ENCODE data around the gene HSPG2. TPM values are rescaled to one million over a fixed set of nuclear protein-coding genes. Genes with fewer than 3 reads are reported as not detected.

Gene HSPG2
- total and polyA plus RNA-seq, 9 of the 15 experiments (the other 6 are each of a cell fraction or from before 2014, with no cell fraction given) = 0.14 to 160 (median 15.7) TPM

GRCh38 chr1:21963477-21964217 lies 26.5 kb upstream of the HSPG2 start (continued):
- TF ChIP-seq ZNF318 (IDR thresholded peaks at IDR 0.05; ENCODE audit: borderline replicate concordance in 1 of 2, low read depth in 1 of 2) (no peak), TCF3 (CRISPR knock-in tag; IDR thresholded peaks at IDR 0.05) (peak; percentile 37; the same call in 1 of the 2 replicates), TAF15 (IDR thresholded peaks at IDR 0.05; ENCODE audit: low read depth, low read length) (no peak), ATF3 (IDR thresholded peaks at IDR 0.05) (no peak; the same call in 1 of the 2 replicates), ATF3 (CRISPR knock-in tag; conservative IDR thresholded peaks at IDR 0.05) (no peak), SRSF9 (IDR thresholded peaks at IDR 0.05; ENCODE audit: borderline replicate concordance, low read depth, low read length) (no peak), ZNF449 (CRISPR knock-in tag; IDR thresholded peaks at IDR 0.05) (no peak), ARNT (IDR thresholded peaks at IDR 0.05) (peak in 1 of 2 experiments; percentile 74; a peak in 2 of 4 replicates), TARDBP (IDR thresholded peaks at IDR 0.05) (no peak), GATAD2B (IDR thresholded peaks at IDR 0.05; ENCODE audit: borderline replicate concordance) (no peak), CHD2 (IDR thresholded peaks at IDR 0.05; ENCODE audit: low read depth, low read length) (no peak), NCOA2 (IDR thresholded peaks at IDR 0.05; ENCODE audit: partially characterized antibody in 2 of 2) (no peak)
- TF ChIP-seq, protein P1, sequence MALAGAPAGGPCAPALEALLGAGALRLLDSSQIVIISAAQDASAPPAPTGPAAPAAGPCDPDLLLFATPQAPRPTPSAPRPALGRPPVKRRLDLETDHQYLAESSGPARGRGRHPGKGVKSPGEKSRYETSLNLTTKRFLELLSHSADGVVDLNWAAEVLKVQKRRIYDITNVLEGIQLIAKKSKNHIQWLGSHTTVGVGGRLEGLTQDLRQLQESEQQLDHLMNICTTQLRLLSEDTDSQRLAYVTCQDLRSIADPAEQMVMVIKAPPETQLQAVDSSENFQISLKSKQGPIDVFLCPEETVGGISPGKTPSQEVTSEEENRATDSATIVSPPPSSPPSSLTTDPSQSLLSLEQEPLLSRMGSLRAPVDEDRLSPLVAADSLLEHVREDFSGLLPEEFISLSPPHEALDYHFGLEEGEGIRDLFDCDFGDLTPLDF (CRISPR knock-in tag; IDR thresholded peaks at IDR 0.05) = no peak
- TF ChIP-seq, protein P2, sequence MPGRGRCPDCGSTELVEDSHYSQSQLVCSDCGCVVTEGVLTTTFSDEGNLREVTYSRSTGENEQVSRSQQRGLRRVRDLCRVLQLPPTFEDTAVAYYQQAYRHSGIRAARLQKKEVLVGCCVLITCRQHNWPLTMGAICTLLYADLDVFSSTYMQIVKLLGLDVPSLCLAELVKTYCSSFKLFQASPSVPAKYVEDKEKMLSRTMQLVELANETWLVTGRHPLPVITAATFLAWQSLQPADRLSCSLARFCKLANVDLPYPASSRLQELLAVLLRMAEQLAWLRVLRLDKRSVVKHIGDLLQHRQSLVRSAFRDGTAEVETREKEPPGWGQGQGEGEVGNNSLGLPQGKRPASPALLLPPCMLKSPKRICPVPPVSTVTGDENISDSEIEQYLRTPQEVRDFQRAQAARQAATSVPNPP (IDR thresholded peaks at IDR 0.05; ENCODE audit: borderline replicate concordance, insufficient read depth, insufficient read length) = no peak
